IMR-90 (cell line): ENCODE measurements around the gene SEC24A. TPM values are rescaled to one million over a fixed set of nuclear protein-coding genes. Genes with fewer than 3 reads are reported as not detected.

ENCODE experiments used
- ATAC-seq: fragments of 200-7000 bp; cut with Tn5 transposase; 2 replicates; pipeline ENCODE4 v1.9.1; 2020; ENCODE audit warnings: low read depth, mild to moderate bottlenecking, moderate library complexity
- BruUV-seq: library from RNA; stranded (reverse); fragments of 400-500 nt; replicated peaks from 2 replicates; lab custom pipeline; 2021; lab: Mats Ljungman, UMichigan
- CTCF ChIA-PET: fragments of 300-600 bp; formaldehyde crosslinking; extraction: SDS; loops from one replicate; lab custom pipeline; 2021; ENCODE audit warnings: antibody characterized with exemption; lab: Yijun Ruan, JAX
- POLR2A ChIA-PET: fragments of 300-600 bp; sonication (Branson Sonifier 250); formaldehyde crosslinking; loops from one replicate; lab custom pipeline; 2022; ENCODE audit warnings: antibody characterized with exemption; ENCODE audit not compliant: unreplicated experiment; lab: Charles Lee
- DNase-seq: peaks from one replicate; pipeline ENCODE4 v3.0.0; 2013
- H2AFZ ChIP-seq: replicated peaks from 2 replicates; pipeline ENCODE3; 2013; ENCODE audit warnings: low read length, mild to moderate bottlenecking; ENCODE audit not compliant: poor library complexity
- H2AK5ac ChIP-seq: 2 replicates; pipeline ENCODE4 v1.6.1; 2013; ENCODE audit warnings: low read depth, low read length, inconsistent platforms
- H2AK9ac ChIP-seq: replicated peaks from 2 replicates; pipeline ENCODE3; 2013; ENCODE audit warnings: mild to moderate bottlenecking, low read depth, low read length, moderate library complexity; ENCODE audit not compliant: poor library complexity
- H2BK120ac ChIP-seq: 2 replicates; pipeline ENCODE4 v1.6.1; 2013; ENCODE audit warnings: low read depth, low read length, inconsistent platforms
- H2BK15ac ChIP-seq: 3 replicates; pipeline ENCODE4 v1.6.1; 2013; ENCODE audit warnings: low read depth, low read length, inconsistent platforms
- H2BK20ac ChIP-seq: 2 replicates; pipeline ENCODE4 v1.6.1; 2013; ENCODE audit warnings: low read depth, mild to moderate bottlenecking, inconsistent platforms, low read length, moderate library complexity
- H2BK5ac ChIP-seq: 2 replicates; pipeline ENCODE4 v1.6.1; 2013; ENCODE audit warnings: mild to moderate bottlenecking, low read depth, low read length, inconsistent platforms; ENCODE audit not compliant: poor library complexity, severe bottlenecking
- H3K14ac ChIP-seq: replicated peaks from 2 replicates; pipeline ENCODE4 v1.6.1; 2013; ENCODE audit warnings: low read depth, low read length, inconsistent platforms
- H3K18ac ChIP-seq: 2 replicates; pipeline ENCODE4 v1.6.1; 2013; ENCODE audit warnings: low read depth, low read length, control low read depth
- H3K23ac ChIP-seq: 2 replicates; pipeline ENCODE4 v1.6.1; 2013; ENCODE audit warnings: low read depth, low read length, inconsistent platforms
- H3K27ac ChIP-seq: 2 replicates; pipeline ENCODE4 v1.5.1; 2013; ENCODE audit warnings: mild to moderate bottlenecking, control low read depth, low read length; ENCODE audit not compliant: insufficient read depth
- H3K27me3 ChIP-seq: 2 replicates; pipeline ENCODE4 v1.6.1; 2013; ENCODE audit warnings: low read length; ENCODE audit not compliant: control insufficient read depth, insufficient read depth
- H3K36me3 ChIP-seq: 2 replicates; pipeline ENCODE4 v1.6.1; 2013; ENCODE audit warnings: low read length, mixed read lengths; ENCODE audit not compliant: control insufficient read depth, insufficient read depth
- H3K4ac ChIP-seq: 2 replicates; pipeline ENCODE4 v1.6.1; 2013; ENCODE audit warnings: low read depth, low read length, inconsistent platforms
- H3K4me1 ChIP-seq: 2 replicates; pipeline ENCODE4 v1.6.1; 2013; ENCODE audit warnings: low read length, mixed read lengths; ENCODE audit not compliant: control insufficient read depth, insufficient read depth
- H3K4me2 ChIP-seq: 2 replicates; pipeline ENCODE4 v1.6.1; 2013; ENCODE audit warnings: low read depth, mild to moderate bottlenecking, control low read depth, low read length, moderate library complexity
- H3K4me3 ChIP-seq: 2 replicates; pipeline ENCODE4 v1.5.1; 2013; ENCODE audit warnings: low read depth, mild to moderate bottlenecking, control low read depth, low read length, moderate library complexity; ENCODE audit not compliant: insufficient read depth
- H3K56ac ChIP-seq: 2 replicates; pipeline ENCODE4 v1.6.1; 2013; ENCODE audit warnings: low read length, inconsistent platforms; ENCODE audit not compliant: insufficient read depth; ENCODE audit errors: extremely low read depth
- H3K79me1 ChIP-seq, 2 experiments: 2 replicates each; pipeline ENCODE4 v1.6.1; 2013; ENCODE audit warnings: low read length in 2 of 2, inconsistent platforms in 1 of 2, low read depth in 1 of 2
- H3K9ac ChIP-seq: 2 replicates; pipeline ENCODE4 v1.6.1; 2013; ENCODE audit warnings: low read depth, low read length, control low read depth
- H3K9me1 ChIP-seq: 2 replicates; pipeline ENCODE4 v1.6.1; 2013; ENCODE audit warnings: low read length, inconsistent platforms; ENCODE audit not compliant: insufficient read depth
- H3K9me3 ChIP-seq: 2 replicates; pipeline ENCODE4 v1.6.1; 2013; ENCODE audit warnings: low read length; ENCODE audit not compliant: control insufficient read depth, insufficient read depth
- H4K20me1 ChIP-seq: 2 replicates; pipeline ENCODE4 v1.6.1; 2013; ENCODE audit warnings: low read length, inconsistent platforms; ENCODE audit not compliant: insufficient read depth
- H4K5ac ChIP-seq: 2 replicates; pipeline ENCODE4 v1.6.1; 2013; ENCODE audit warnings: mild to moderate bottlenecking, low read depth, low read length, control low read depth
- H4K8ac ChIP-seq, 2 experiments: 2 replicates each; pipeline ENCODE4 v1.6.1; 2013; ENCODE audit warnings: low read depth in 2 of 2, low read length in 2 of 2, control low read depth in 1 of 2, inconsistent platforms in 1 of 2
- H4K91ac ChIP-seq: 2 replicates; pipeline ENCODE4 v1.6.1; 2013; ENCODE audit warnings: low read depth, low read length, inconsistent platforms; ENCODE audit not compliant: insufficient read depth
- BHLHE40 ChIP-seq: fragments of 150-350 bp; IDR thresholded peaks from 2 replicates; pipeline ENCODE4 v1.6.1; 2016; ENCODE audit warnings: mild to moderate bottlenecking, low read depth, low read length
- CEBPB ChIP-seq: IDR thresholded peaks from 2 replicates; pipeline ENCODE4 v1.6.1; 2012; ENCODE audit warnings: low read depth, low read length, improper control_type of control experiment
- CHD1 ChIP-seq: IDR thresholded peaks from 2 replicates; pipeline ENCODE4 v1.6.1; 2012; ENCODE audit warnings: low read depth, low read length, improper control_type of control experiment
- FOS ChIP-seq: fragments of 150-350 bp; IDR thresholded peaks from 2 replicates; pipeline ENCODE4 v1.6.1; 2016; ENCODE audit warnings: low read depth, low read length
- MAFK ChIP-seq: IDR thresholded peaks from 2 replicates; pipeline ENCODE4 v1.6.1; 2012; ENCODE audit warnings: low read depth, low read length, improper control_type of control experiment
- MAZ ChIP-seq: IDR thresholded peaks from 2 replicates; pipeline ENCODE4 v1.6.1; 2012; ENCODE audit warnings: low read depth, mild to moderate bottlenecking, low read length, improper control_type of control experiment, moderate library complexity, borderline replicate concordance
- MXI1 ChIP-seq: IDR thresholded peaks from 2 replicates; pipeline ENCODE4 v1.6.1; 2012; ENCODE audit warnings: low read depth, mild to moderate bottlenecking, low read length, moderate library complexity, borderline replicate concordance
- NFE2L2 ChIP-seq: fragments of 150-350 bp; IDR thresholded peaks from 2 replicates; pipeline ENCODE4 v1.6.1; 2016; ENCODE audit warnings: low read depth, mild to moderate bottlenecking, low read length
- POLR2A ChIP-seq: IDR thresholded peaks from 2 replicates; pipeline ENCODE4 v1.6.1; 2012; ENCODE audit warnings: mild to moderate bottlenecking, low read depth, low read length
- RAD21 ChIP-seq: IDR thresholded peaks from 2 replicates; pipeline ENCODE4 v1.6.1; 2012; ENCODE audit warnings: low read length, improper control_type of control experiment
- RCOR1 ChIP-seq: IDR thresholded peaks from 2 replicates; pipeline ENCODE4 v1.6.1; 2012; ENCODE audit warnings: mild to moderate bottlenecking, low read length, improper control_type of control experiment; ENCODE audit not compliant: insufficient replicate concordance
- RFX5 ChIP-seq: IDR thresholded peaks from 2 replicates; pipeline ENCODE4 v1.8.0; 2012; ENCODE audit warnings: low read depth, mild to moderate bottlenecking, low read length, moderate library complexity
- SMC3 ChIP-seq: fragments of 150-350 bp; IDR thresholded peaks from 2 replicates; pipeline ENCODE4 v1.6.1; 2016; ENCODE audit warnings: low read depth, mild to moderate bottlenecking, antibody characterized with exemption, low read length, moderate library complexity
- WGBS, 2 experiments: methylation state at CpG; one replicate each; pipeline versions ENCODE4 v1.1.5 to v1.1.7; 2013; ENCODE audit warnings: missing lambda C conversion rate in 2 of 2; ENCODE audit not compliant: insufficient read length in 1 of 2; ENCODE audit errors: extremely low coverage in 2 of 2; 5-methylcytosine and 5-hydroxymethylcytosine counted together
- dilution Hi-C: fragments of 300-500 bp; cut with HindIII; formaldehyde crosslinking; loops from one replicate; pipeline ENCODE4 v1.14.3; 2018; ENCODE audit warnings: low sequenced_read_pairs; ENCODE audit not compliant: unreplicated experiment
- in situ Hi-C: fragments of 300-500 bp; cut with MboI; formaldehyde crosslinking; loops from 3 replicates; pipeline ENCODE4 v1.14.3; 2019; ENCODE audit warnings: low sequenced_read_pairs, inconsistent platforms, mixed read lengths
- intact Hi-C: fragments of 100-400 bp; cut with micrococcal nuclease; formaldehyde crosslinking; loops from 2 replicates; pipeline ENCODE4 v1.10.0; 2022
- polyA plus RNA-seq, 3 experiments: library from polyadenylated mRNA; depleted of rRNA; stranded (reverse); fragments of >200 nt; gene quantifications; 2 replicates each; pipeline ENCODE4 v1.2.3, GENCODE V29; 2012; ENCODE audit warnings: low replicate concordance in 1 of 3
- total RNA-seq: library from RNA; depleted of rRNA; stranded (reverse); fragments of >200 nt; gene quantifications from 2 replicates; pipeline ENCODE4 v1.2.3, GENCODE V29; 2012
- TF ChIP-seq, protein P1 (sequence below): fragments of 150-350 bp; IDR thresholded peaks from 2 replicates; pipeline ENCODE4 v1.6.1; 2017; ENCODE audit warnings: mild to moderate bottlenecking, antibody characterized with exemption, low read length, low read depth
- TF ChIP-seq, protein P2 (sequence below): fragments of 150-350 bp; IDR thresholded peaks from 2 replicates; pipeline ENCODE4 v1.6.1; 2016; ENCODE audit warnings: low read depth, mild to moderate bottlenecking, low read length, moderate library complexity, borderline replicate concordance
- TF ChIP-seq, protein P3 (sequence below): conservative IDR thresholded peaks from 2 replicates; pipeline ENCODE4 v1.5.1; 2012; ENCODE audit warnings: mild to moderate bottlenecking, low read depth, low read length, improper control_type of control experiment

SEC24A gene
- total and polyA plus RNA-seq, 2 of the 4 experiments (the other 2 are of a cell fraction), result 23.9 to 28.1 TPM

DNA sequence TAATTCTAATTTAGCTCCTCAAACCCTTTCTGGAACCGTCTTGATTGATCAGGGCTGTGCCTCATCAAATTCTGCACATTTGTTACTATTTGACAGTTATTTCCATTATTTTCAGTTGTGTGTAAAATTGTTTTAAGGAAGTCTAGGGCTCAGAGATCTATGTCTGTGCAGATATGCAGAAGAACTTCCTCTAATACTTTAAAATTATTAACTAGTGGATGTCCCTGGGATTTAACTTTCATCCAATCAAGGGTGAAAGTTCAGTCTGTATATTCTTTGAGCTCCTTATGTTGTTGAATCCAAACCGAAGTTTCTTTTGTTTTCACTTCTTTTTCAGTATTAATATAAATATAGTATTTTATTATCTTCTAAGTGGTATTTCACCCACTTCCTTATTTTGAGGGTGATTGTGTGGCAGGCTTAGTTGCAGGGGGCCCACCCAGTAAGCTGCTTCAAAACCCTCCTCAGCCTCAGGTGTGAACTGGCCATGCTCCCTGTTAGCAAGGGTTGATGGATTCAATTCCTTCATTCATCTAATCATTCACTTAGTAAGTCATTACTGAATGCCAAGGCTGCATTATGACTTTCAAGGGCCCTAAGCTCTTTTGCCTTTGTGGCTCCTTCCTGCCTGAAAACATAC is 87.7 kb downstream of the SEC24A start:
- no peak overlapping the region for H3K14ac ChIP-seq
- no peak overlapping the region for H3K23ac ChIP-seq
- no peak overlapping the region for H3K18ac ChIP-seq
- no peak overlapping the region for H3K4ac ChIP-seq
- no peak for ATAC-seq
- H4K20me1 ChIP-seq, result peaks cover 6% of the 10 kb centered on the region; the same call in 1 of the 2 replicates
- H3K27me3 ChIP-seq, result no peaks in the 10 kb centered on the region
- ChIA-PET POLR2A (no interaction called here), CTCF (no interaction called here)
- H4K8ac ChIP-seq, result no peak overlapping the region; a peak in 1 of 4 replicates
- no peak overlapping the region for H2AK5ac ChIP-seq
- intact Hi-C loops (loop anchor here (5.0 kb wide), 1 partner anchor 531 kb away; no protein-coding TSS in a partner anchor), in situ Hi-C loops (no loop called here), dilution Hi-C loops (no loop called here)
- no peaks in the 10 kb centered on the region for H3K36me3 ChIP-seq
- H3K27ac ChIP-seq, result no peak overlapping the region
- no peaks in the 10 kb centered on the region for H3K9me3 ChIP-seq
- H3K4me1 ChIP-seq, result peaks cover 3% of the 10 kb centered on the region; the same call in 1 of the 2 replicates
- no peak for TF ChIP-seq POLR2A
- TF ChIP-seq RCOR1, result no peak
- TF ChIP-seq SMC3, result no peak
- TF ChIP-seq, protein P1, sequence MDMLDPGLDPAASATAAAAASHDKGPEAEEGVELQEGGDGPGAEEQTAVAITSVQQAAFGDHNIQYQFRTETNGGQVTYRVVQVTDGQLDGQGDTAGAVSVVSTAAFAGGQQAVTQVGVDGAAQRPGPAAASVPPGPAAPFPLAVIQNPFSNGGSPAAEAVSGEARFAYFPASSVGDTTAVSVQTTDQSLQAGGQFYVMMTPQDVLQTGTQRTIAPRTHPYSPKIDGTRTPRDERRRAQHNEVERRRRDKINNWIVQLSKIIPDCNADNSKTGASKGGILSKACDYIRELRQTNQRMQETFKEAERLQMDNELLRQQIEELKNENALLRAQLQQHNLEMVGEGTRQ, result no peak
- no peak for TF ChIP-seq FOS
- no peak for TF ChIP-seq MAFK
- no peak for TF ChIP-seq MXI1
- no peak for TF ChIP-seq BHLHE40
- TF ChIP-seq, protein P2, sequence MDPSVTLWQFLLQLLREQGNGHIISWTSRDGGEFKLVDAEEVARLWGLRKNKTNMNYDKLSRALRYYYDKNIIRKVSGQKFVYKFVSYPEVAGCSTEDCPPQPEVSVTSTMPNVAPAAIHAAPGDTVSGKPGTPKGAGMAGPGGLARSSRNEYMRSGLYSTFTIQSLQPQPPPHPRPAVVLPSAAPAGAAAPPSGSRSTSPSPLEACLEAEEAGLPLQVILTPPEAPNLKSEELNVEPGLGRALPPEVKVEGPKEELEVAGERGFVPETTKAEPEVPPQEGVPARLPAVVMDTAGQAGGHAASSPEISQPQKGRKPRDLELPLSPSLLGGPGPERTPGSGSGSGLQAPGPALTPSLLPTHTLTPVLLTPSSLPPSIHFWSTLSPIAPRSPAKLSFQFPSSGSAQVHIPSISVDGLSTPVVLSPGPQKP, result no peak
- TF ChIP-seq, protein P3, sequence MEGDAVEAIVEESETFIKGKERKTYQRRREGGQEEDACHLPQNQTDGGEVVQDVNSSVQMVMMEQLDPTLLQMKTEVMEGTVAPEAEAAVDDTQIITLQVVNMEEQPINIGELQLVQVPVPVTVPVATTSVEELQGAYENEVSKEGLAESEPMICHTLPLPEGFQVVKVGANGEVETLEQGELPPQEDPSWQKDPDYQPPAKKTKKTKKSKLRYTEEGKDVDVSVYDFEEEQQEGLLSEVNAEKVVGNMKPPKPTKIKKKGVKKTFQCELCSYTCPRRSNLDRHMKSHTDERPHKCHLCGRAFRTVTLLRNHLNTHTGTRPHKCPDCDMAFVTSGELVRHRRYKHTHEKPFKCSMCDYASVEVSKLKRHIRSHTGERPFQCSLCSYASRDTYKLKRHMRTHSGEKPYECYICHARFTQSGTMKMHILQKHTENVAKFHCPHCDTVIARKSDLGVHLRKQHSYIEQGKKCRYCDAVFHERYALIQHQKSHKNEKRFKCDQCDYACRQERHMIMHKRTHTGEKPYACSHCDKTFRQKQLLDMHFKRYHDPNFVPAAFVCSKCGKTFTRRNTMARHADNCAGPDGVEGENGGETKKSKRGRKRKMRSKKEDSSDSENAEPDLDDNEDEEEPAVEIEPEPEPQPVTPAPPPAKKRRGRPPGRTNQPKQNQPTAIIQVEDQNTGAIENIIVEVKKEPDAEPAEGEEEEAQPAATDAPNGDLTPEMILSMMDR, result no peak
- no peak for TF ChIP-seq CEBPB
- TF ChIP-seq NFE2L2, result no peak
- TF ChIP-seq RAD21, result no peak
- TF ChIP-seq MAZ, result no peak
- no peak for TF ChIP-seq RFX5
- no peak for TF ChIP-seq CHD1
- H3K9me1 ChIP-seq, result no peaks in the 10 kb centered on the region; the same call in 1 of the 2 replicates
- H2BK15ac ChIP-seq, result no peak overlapping the region
- H3K79me1 ChIP-seq, result peaks cover 7 to 23% of the 10 kb centered on the region in 2 experiments; a peak in 3 of 4 replicates
- H4K5ac ChIP-seq, result no peak overlapping the region
- no TSS peak for BruUV-seq
- H3K9ac ChIP-seq, result no peak overlapping the region
- no peak for DNase-seq
- WGBS, 2 experiments, result no CpG with 5 or more reads among the region's 2 CpGs
- no peak overlapping the region for H3K4me3 ChIP-seq
- H2AK9ac ChIP-seq, result no peak overlapping the region
- no peak overlapping the region for H3K56ac ChIP-seq
- H2BK5ac ChIP-seq, result no peak overlapping the region
- H2BK120ac ChIP-seq, result no peak overlapping the region
- no peak overlapping the region for H4K91ac ChIP-seq
- no peak overlapping the region for H2BK20ac ChIP-seq
- H2AFZ ChIP-seq, result no peak overlapping the region
- no peak overlapping the region for H3K4me2 ChIP-seq
